CD4-positive, alpha-beta T cell treated with Interleukin-4 for 4 hours (primary cell): ENCODE measurements around the gene COBLL1.
A peak's percentile ranks its signal among the peaks of the same experiment; 100 is the strongest.
"Not testable (repeated sequence)": the region's sequence is repeated elsewhere in the genome, so short reads cannot be mapped to it uniquely, and the experiment has no call there.

Experiments used
- DNase-seq: peaks from one replicate; pipeline ENCODE4 v3.0.0-alpha.2; 2020

The COBLL1 gene, protein sequence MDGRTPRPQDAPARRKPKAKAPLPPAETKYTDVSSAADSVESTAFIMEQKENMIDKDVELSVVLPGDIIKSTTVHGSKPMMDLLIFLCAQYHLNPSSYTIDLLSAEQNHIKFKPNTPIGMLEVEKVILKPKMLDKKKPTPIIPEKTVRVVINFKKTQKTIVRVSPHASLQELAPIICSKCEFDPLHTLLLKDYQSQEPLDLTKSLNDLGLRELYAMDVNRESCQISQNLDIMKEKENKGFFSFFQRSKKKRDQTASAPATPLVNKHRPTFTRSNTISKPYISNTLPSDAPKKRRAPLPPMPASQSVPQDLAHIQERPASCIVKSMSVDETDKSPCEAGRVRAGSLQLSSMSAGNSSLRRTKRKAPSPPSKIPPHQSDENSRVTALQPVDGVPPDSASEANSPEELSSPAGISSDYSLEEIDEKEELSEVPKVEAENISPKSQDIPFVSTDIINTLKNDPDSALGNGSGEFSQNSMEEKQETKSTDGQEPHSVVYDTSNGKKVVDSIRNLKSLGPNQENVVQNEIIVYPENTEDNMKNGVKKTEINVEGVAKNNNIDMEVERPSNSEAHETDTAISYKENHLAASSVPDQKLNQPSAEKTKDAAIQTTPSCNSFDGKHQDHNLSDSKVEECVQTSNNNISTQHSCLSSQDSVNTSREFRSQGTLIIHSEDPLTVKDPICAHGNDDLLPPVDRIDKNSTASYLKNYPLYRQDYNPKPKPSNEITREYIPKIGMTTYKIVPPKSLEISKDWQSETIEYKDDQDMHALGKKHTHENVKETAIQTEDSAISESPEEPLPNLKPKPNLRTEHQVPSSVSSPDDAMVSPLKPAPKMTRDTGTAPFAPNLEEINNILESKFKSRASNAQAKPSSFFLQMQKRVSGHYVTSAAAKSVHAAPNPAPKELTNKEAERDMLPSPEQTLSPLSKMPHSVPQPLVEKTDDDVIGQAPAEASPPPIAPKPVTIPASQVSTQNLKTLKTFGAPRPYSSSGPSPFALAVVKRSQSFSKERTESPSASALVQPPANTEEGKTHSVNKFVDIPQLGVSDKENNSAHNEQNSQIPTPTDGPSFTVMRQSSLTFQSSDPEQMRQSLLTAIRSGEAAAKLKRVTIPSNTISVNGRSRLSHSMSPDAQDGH

GRCh38 chr2:164841719-164842623 is at the start of gene COBLL1:
TSS of gene COBLL1 (minus strand) at chr2:164841823. CDS start at chr2:164841196, 627 bp downstream.
- peak; percentile 3 for DNase-seq

DNA sequence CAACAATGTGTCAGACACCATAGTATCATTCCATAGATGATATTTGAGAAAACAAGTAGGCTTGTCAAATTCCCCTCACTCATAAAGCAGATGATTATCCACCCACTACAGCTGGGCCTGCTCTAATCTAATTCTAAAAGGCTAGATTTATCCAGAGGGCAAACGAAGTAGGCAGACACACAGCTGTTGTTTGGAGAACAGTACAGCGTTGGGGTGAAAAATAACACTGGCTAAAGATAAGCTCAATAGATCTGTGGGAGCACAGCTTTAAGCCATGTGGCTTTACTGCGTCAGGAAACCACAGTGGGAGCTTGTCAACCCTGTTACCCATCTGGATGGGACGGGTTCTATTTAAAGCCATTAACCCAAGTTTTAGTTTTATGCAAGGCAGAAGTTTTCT is 48.9 kb upstream of the COBLL1 start:
- no peak for DNase-seq

- no peak for DNase-seq
Observed at GRCh38 chr2:164888592-164888991, 47.0 kb upstream of the COBLL1 start.

- no peak for DNase-seq
Observed at GRCh38 chr2:164887434-164888144, 46.0 kb upstream of the COBLL1 start.

GRCh38 chr2:164882276-164882675 is 40.7 kb upstream of the COBLL1 start:
- DNase-seq = no peak

DNA sequence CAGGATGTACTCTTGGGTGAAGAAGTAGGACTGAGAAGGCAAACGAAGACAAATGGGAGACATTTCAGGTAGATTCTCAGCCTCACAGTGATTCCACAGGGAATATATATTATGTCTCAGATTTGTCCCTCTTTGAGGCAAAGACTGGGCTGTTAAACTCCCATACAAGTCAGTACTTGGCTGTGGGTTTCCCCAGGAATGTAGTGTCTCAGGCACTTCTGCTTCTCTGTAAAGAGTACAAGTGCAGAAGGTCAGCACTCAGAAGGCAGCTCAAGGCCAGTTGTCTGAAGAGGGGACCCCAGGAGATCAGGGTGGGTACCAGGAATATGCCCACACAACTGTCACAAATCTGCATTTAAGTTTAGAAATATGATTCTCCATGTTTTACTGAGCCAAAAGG is 39.9 kb upstream of the COBLL1 start:
- no peak for DNase-seq

- DNase-seq = no peak
Observed at GRCh38 chr2:164879901-164880535, 38.4 kb upstream of the COBLL1 start.

DNA sequence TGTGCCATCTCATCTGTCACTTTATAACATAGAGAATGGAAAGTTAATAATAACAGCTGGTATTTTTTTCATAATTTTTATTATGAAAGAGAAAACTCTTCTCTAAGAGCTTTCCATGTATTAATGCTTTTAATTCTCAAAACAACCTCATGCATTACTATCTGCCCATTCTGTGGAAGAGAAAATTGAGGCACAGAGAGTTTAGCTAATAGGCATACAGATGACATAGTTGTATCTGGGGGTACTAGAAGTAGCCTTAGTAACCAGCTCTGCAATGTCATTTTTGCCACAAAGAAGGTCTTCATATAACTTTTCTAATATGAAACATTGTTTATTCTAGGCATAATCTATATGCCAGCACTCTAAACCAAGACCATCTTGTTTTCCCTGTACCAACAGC is 36.3 kb upstream of the COBLL1 start:
- no peak for DNase-seq

GRCh38 chr2:164877169-164877568 is 35.5 kb upstream of the COBLL1 start:
- DNase-seq = no peak

GRCh38 chr2:164875334-164876205 is 33.9 kb upstream of the COBLL1 start:
- no peak for DNase-seq

GRCh38 chr2:164873210-164873908 is 31.7 kb upstream of the COBLL1 start:
- no peak for DNase-seq

- DNase-seq = no peak
Observed at GRCh38 chr2:164871404-164871803, 29.8 kb upstream of the COBLL1 start.

GRCh38 chr2:164869420-164869772 is 27.8 kb upstream of the COBLL1 start:
- no peak for DNase-seq

- no peak for DNase-seq
Observed at GRCh38 chr2:164868563-164869419, 27.2 kb upstream of the COBLL1 start.

- no peak for DNase-seq
Observed at GRCh38 chr2:164867779-164868397, 26.3 kb upstream of the COBLL1 start.

DNA sequence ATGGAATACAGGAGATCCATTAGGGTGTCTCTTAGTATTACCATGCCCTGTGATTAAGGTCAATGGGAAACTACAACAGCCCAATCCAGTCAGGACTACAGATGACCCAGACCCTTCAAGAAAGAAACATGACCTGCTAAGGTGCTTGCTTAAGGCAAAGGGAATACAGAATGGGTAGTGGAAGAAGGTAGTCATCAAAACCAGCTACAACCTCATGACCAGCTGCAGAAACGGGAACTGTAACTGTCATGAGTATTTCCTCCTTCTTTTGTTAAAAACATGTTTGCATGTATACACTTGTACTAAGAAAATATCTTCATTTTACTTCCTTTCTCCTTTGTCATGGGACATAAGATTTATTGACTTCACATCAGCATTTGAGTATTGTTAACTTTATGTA is 24.8 kb upstream of the COBLL1 start:
- DNase-seq = not testable (repeated sequence)

GRCh38 chr2:164860694-164861042 is 19.0 kb upstream of the COBLL1 start:
- no peak for DNase-seq
